RPMI8226 (cell line): Measurements from ENCODE around the gene TTLL9.
A peak's percentile ranks its signal among the peaks of the same experiment; 100 is the strongest.
"Not testable (repeated sequence)": the region's sequence is repeated elsewhere in the genome, so short reads cannot be mapped to it uniquely, and the experiment has no call there.

Experiments
- DNase-seq: peaks from one replicate; pipeline ENCODE4 v3.0.0-alpha.2; 2015

Gene TTLL9

DNA sequence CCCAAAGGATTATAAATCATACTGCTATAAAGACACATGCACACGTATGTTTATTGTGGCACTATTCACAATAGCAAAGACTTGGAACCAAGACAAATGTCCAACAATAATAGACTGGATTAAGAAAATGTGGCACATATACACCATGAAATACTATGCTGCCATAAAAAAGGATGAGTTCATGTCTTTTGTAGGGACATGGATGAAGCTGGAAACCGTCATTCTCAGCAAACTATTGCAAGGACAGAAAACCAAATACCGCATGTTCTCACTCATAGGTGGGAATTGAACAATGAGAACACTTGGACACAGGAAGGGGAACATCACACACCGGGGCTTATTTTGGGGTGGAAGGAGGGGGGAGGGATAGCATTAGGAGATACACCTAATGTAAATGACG is 51.0 kb downstream of the TTLL9 start:
- not testable (repeated sequence) for DNase-seq

DNA sequence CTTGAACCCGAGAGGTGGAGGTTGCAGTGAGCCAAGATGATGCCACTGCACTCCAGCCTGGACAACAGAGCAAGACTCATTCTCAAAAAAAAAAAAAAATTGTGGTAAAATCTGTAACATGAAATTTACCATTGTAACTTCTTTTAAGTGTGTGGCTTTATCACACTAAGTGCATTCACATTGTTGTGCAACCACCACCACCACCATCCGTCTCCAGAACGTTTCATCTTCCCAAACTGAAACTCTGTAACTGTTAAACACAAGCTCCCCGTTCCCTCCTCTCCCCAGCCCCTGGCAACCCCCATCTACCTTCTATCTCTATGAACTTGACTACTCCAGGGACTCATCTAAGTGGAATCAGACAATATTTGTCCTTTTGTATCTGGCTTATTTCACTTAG is 51.7 kb downstream of the TTLL9 start:
- no peak for DNase-seq

DNA sequence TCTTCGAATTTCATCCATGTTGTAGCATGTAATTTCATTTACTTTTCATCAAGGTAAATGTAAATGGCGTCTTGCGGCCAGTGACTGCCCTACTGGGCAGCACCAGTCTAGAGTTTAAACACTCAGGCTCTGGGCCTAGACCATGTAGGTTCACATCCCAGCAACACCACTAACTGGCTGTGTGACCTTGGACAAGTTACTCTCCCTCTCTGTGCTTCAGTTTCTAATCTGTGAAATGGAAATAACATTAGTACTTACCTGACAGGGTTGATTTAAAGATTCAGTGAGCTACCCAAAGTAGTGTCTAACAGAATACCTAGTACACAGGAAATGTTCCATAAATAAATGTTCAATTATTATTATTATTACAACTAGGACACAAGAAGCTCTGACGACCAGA is 52.2 kb downstream of the TTLL9 start:
- no peak for DNase-seq

DNA sequence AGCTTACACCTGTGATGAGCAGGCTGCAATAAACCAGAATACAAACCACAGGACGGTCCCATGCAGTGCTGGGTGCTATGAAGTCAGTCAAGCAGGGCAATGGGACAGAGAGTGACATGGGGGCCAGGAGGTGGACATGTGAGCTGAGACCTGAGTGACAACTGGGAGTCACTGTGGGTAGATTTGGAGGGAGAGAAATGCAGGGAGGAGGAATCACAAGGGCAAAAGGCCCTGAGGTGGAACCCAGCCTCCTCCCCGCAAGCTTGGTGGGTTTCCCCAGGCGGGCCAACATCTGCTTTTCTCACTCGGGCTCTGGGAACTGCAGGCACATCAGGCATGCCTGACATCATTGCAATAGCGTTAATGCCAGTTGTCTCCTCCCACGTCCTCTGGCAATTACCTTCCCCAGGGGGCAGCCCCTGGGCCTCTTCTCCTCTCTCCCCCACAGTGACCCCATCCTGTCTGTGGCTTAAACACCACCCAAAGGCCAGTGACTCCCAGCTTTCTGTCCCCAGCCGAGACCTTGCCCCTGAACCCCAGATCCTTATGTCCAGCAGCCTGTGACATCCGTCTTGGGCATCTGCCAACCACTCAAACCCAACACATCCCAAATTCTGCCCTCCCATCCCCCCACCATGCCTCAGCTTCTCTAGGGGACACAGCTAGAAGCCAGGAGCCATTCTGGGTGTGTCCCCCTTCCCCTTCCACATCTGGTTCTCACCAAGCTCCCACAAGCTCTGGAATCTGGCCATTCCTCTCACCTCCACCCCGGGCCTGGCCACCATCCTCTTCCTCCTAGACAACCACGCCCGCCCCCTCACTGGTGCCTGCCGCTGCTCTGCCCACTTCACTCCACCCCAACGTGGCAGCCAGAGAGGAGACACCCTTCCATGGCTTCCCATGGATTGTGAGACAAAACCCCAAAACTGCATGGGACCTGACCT is 53.2 kb downstream of the TTLL9 start:
- DNase-seq, result no peak

DNA sequence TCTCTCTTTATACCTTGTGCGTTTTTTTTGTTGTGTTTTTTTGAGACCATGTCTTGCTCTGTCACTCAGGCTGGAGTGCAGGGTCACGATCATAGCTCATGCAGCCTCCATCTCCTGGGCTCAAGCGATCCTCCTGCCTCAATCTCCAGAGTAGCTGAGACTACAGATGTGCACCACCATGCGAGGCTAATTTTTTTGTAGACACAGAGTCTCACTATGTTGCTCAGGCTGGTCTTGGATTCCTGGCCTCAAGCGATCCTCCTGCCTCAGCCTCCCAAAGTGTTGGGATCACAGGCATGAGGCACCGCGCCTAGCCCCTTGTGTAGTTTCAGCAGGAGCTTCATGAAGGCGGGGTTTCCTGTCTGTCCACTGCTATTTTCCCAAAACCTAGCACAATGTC is 54.1 kb downstream of the TTLL9 start:
- no peak for DNase-seq

DNA sequence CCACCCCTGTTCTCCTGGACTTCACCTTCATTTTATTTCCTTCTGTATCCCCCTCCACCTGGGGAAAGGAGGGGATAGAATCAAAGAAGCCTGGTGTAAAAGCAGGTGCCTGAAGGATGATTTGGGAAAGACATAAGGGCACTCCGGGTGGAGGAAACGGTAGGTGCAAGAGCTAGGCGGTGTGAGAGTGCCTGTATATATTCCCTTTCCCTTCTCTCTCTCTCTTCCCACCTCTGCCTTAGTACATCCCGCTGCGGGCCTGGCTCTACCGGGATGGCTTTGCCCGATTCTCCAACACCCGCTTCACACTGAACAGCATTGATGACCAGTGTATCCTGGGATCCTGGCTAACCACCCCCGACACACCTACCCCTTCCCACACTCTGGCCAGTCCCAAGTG is 55.2 kb downstream of the TTLL9 start:
- no peak for DNase-seq

DNA sequence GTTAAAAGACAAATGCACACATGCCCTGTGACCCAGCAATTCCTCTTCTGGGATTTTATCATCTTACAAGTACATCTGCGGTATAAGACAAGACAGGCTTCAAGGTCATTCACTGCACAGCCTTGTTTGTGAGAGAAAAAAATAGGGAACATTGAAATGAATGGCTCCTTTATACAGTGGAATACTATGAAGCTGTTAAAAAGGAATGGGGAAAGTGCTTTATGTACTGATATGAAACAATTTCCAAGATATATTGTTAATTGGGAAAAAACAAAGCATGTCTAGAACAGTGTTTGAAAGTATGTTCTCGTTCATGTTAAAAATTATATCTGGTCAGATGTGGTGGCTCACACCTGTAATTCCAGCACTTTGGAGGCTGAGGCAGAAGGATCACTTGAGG is 56.1 kb downstream of the TTLL9 start:
- DNase-seq, result no peak

DNA sequence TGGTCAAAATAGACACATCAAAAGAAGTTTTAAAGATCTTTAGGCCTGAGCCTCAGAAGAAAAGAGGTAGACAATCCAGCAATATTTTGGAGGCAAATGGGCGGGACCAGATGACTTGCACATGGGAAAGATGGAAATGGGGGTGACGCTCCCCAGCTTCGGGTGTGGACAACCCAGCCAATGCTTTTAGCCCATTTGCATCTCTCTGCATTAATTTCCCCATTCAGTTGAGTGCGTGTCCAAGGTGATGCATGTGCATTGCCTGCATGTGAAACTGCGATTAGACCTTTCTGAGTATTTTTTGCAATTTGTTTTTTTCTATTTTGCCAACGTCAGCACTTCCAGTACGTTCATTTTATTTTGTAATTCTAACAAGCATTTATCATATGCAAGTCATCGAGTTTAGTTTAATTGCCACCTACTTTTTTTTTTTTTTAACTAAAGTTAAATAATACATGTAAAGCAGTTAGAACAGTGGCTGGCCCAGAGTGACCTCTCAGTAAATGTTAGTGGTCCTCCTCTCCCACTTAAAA is 57.3 kb downstream of the TTLL9 start:
- peak; percentile 30 for DNase-seq

DNA sequence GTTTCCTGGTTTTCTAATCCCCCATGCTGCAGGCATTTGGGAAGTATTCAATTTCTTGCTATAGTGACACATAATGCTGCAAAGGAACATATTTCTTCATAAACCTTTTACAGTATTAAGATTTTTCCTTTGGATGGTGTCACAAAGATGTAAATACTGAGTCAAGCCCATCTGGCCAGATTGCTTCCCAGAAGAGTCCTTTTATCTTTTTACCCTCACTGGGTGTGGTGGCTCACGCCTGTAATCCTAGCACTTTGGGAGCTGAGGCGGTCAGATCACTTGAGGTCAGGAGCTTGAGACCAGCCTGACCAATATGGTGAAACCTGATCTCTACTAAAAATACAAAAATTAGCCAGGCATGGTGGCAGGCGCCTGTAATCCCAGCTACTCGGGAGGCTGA is 59.2 kb downstream of the TTLL9 start:
- DNase-seq, result not testable (repeated sequence)

DNA sequence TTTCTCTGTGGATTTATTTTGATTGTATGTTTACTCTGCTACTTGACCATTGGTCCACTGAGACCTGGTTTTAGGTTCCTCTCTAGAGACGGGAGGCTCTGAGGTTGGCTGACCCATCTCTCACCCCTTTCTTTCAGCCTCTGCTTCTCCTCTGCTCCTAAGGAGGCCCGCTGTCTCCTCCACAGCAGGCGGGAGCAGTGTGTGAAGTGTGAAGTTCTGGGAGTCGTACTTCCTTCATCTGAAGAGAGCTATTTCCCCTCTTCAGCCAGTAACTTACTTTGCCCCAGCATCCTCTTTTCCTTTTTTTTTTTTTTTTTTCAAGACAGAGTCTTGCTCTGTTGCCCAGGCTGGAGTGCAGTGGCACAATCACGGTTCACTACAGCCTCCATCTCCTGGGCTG is 60.3 kb downstream of the TTLL9 start:
- DNase-seq, result no peak

DNA sequence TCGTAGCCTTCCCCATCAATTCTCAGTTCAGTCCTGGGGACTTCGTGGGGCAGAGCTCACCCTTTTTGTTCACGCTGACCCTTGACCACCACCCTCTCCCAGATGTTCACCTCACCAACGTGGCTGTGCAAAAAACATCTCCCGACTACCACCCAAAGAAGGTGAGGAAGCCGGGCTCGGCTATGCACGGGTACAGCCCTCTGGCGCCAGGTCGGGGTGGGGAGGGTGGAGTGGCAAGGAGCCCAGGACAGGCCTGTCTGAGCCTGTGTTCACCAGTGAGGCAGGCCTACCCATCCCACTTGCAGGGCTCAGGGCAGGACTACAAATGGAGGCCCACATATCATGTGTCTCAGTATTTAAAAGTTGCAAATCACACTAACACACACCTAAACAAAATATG is 63.3 kb downstream of the TTLL9 start:
- no peak for DNase-seq

DNA sequence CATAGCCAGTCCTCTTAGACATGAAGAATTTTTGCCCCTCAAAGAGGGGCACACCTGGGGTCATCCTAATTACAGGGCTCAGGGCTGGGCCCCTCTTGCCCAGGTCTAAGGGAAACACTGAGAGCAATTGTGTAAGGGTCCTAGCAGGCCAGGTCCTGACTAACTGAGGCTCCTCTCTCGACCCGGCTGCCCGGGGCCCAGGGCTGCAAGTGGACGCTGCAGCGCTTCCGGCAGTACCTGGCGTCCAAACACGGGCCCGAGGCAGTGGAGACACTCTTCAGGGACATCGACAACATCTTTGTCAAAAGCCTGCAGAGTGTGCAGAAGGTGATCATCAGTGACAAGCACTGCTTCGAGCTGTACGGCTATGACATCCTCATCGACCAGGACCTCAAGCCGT is 64.1 kb downstream of the TTLL9 start:
- no peak for DNase-seq

DNA sequence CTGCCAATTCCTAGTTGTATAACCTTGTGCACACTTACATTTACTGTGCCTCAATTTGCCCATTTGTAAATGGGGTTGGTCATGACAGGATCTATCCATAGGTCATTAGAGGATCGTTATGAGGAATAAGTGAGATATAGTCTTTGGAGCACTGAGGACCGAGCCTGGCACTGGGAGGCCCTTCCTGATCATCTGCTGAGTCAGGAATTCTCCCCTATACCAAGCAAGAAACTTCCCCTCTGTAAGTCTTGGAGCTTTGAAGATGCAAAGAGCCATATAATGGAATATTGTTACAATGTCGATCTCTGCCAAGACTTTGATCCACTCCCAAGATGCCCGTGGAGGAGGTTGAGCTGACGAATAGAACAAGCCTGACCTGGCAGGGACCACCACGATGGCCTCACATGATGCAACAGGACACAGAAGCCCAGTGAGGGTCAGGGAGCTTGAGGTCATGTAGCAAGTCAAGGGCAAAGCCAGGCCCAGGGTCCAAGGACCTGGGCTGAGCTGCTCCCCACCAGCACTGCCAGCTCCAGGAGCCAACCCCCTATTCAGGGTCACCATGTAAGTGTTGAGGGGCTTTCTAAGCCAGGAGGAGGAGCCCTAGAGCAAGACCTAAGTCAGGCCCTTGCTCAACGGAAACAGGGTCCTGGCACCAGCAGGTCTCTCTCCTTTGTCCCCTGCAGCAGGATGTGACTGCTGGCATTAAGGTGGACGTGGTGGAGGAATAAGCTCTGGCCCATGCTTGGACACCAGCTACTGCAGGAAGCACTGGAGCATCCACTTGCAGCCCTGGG is 64.7 kb downstream of the TTLL9 start:
- no peak for DNase-seq

DNA sequence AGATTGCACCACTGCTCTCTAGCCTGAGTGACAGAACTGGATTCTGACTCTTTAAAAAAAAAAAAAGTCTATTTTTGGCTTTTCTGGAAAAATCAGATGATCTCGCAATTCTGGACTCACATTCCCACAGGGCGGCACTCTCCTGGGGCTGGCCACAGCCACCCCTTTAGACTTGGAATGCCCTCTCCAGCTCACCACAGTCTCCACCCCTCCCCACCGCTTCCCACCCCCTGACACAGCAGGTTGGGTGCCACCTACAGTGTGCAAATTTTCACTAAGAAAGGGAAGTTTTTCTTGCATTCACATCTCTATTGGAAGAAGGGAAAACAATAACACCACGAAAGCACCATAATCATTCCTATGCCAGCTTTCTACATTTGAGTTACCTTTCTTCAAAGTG is 66.0 kb downstream of the TTLL9 start:
- no peak for DNase-seq

DNA sequence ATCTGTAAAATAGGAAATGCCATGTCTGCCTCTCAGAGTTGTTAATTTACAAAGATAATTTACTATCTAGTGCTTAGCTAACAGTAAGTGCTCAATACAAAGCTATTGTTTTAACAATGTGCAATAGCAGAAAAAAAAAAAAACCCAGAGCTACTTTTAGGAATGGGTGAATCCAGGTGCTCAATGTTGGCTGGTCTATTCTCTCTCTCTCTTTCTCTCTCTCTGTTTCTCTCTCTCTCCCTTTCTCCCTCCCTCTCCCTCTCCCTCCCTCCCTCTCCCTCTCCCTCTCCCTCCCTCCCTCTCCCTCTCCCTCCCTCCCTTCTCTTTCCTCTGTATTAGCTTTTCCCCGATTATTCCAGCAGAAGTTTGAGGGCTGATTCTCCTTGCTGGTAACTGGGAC is 67.4 kb downstream of the TTLL9 start:
- no peak for DNase-seq

DNA sequence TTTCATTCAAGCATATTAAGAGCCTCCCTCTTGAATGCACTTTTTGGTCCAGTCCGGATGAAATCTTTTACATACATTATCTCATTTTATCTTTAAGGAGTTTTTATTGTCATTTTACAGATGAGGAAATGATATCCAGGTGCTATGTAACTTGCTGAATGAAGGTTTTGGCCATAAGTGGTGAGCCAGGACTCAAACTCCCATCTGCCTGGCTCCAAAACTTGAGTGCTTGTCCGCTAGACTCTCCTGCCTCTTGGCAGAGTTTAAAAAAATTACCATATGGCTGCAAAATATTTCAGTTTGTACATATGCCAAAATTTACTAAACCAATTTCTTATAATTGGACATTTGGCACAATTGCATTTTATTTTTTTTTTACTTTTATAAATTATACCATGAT is 69.2 kb downstream of the TTLL9 start:
- no peak for DNase-seq

DNA sequence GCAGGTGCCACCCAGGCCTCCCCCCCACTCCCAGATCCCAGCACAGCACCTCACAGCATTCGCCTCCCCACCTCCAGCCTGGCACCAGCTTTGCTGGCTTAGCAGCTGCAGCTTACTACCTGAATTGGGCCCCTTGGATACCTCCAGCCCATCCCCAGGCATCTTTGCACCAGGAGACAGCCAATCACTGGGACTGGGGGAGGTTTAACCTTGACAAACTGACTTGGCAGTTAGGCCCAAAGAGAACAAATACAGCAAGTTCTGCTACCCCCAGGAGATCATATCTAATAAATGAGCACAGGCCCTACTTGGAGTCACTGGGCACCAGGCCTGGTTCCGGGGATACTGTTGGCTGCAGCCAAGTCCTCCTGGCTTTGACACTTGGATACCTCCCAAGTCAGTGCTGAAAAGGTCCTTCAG is 72.6 kb downstream of the TTLL9 start:
- no peak for DNase-seq

DNA sequence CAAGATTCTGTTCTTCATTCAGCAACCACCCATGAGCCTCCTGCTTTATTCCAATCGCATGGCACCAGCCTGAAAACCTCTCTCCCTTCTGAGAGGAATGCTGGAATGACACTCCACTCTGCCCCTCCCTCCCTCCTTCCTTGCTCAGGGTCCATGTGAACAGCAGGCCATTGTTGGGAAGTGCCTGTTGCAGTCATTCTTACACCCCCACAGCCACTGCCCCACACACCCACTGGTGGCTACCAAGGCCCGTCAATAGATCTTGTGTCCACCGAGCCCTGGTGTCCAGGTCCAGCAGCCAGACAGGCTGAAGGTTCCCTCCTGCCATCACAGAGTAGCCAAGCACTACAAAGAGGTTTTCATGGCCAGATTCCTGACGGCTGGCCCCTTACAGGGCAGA is 74.9 kb downstream of the TTLL9 start:
- DNase-seq, result no peak

DNA sequence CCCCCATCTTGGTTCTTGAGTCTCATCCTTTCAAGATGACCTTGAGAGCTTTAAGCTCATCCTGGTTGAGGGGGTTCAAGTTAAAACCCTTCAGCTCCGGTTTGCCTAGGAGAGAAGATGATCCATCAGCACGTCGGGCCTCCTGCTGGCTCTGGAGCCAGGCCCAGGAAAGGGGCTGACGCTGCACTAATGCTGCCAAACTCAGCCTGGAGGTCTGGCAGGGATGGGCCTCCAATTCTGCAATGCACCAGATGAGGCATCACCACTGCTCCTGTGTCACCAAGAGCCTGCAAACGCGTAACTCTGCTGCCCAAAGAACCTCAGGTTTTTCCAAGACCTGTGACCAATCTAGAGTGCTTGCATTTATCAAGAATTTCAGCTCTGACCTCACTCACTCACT is 75.4 kb downstream of the TTLL9 start:
- DNase-seq, result no peak

DNA sequence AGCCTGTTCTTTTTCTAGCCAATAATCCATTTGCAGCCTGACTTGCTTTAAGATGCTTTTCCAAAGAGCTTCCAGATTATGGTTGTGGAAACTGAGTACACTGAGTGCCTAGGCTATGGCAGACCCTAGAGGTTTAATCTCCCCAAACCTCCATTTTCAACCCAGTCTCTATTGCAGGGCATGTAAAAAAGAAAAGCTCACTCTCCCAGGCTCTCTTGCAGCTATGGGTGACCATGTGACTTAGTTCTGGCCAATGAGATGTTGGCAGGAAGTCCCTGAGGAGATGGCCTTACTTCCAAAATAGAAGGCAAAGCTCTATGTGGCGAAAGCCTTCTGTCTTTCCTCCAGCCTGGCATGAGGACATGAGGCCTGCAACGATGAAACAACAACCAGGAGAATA is 77.6 kb downstream of the TTLL9 start:
- no peak for DNase-seq

DNA sequence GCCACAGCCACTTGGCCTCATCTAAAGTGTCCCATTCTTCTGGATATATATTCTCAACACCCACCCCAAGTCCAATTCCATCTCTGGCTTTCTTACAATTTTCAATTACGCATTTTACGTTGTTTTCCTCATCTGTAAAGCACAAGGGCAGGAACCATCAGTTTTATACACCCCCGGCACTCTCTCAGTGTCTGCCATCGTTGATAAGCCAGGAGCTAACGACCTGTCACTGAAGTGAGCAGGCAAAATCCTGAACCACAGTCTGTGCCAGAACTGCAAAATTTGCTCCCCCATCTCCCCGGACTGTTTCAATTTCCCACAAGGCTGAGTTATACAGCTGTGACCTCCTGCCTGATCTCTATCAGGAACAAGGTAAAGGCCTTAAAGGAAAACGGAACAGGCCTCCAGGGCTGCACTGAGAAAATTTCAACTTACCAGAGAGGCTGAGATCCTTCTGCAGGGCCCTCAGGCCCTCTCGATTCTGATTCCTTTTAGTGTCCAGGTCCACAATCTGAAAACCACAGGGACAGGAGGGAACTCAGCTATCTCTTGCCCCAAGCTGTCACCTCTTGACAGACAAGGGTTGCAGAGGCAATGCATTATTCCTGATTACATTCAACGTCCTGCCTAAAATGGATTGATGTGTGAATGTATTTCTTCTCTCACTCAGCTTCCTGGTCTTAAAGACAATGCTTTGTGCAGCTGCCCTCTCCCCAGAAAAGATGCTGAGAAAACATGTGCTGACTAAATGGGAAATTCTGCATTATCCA is 79.6 kb downstream of the TTLL9 start:
- no peak for DNase-seq

DNA sequence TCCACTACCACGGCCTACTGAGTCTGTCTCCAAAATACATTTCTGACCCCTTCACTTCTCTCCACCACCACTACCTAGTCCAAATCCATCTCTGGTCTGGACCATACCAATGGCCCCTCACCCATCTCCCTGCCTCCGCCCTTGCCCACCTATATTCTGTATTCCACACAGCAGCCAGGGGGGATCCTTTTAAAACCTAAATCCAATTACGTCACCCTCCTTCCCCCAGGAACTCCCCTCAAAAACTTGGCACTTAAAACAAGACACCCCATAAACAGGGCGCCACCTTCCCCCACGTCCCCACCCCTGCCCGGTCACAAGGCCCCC is 80.7 kb downstream of the TTLL9 start:
- DNase-seq, result no peak
